ENCODE measurements around the gene SMC1B.
"Not testable (repeated sequence)": the region's sequence is repeated elsewhere in the genome, so short reads cannot be mapped to it uniquely, and the experiment has no call there.

Gene SMC1B

GRCh38 chr22:45344334-45344733 lies 69.1 kb downstream of the SMC1B start:
- DNase-seq: no peak

GRCh38 chr22:45343143-45343542 lies 70.3 kb downstream of the SMC1B start:
- no peak for DNase-seq

DNA sequence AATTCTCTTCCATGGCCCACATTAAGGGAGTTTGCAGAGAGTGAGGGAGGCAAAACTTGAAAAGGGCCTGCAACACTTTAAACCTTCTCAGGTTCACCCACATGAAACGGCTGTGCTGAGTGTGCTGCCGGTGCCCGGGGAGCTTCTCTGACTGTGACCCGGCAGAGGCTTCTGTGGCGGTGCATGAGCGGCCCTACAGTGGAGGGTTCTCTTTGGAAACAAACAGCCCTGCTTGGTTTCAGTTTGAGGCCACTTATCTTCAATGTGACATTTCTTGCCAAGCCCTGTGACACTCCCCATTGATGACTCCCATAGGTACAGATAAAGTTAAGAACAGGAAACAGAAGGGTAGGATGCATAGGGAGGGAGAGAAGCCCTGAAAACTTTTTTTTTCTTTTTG lies 71.9 kb downstream of the SMC1B start:
- DNase-seq: no peak

DNA sequence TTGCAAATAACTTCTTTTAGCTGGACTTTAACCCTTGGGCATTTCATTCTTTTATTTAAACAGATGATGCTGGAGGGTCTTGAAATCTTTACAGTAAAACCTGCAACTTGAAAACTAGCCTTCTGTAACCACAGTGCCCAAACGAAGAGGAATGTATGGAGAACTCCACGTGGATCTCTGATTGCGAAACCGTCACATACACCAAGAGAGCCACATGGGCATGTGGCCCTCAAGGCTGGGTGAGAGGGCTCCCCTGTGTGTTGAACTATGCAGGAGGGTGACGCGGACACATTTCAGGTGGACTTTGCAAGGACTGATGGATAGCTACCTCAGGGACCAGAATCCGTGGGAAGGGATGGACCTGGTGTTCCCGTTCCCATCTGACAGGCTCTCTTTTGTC lies 73.1 kb downstream of the SMC1B start:
- DNase-seq: no peak

- no peak for DNase-seq
These were observed 74.6 kb downstream of the SMC1B start for GRCh38 chr22:45338795-45339194.

DNA sequence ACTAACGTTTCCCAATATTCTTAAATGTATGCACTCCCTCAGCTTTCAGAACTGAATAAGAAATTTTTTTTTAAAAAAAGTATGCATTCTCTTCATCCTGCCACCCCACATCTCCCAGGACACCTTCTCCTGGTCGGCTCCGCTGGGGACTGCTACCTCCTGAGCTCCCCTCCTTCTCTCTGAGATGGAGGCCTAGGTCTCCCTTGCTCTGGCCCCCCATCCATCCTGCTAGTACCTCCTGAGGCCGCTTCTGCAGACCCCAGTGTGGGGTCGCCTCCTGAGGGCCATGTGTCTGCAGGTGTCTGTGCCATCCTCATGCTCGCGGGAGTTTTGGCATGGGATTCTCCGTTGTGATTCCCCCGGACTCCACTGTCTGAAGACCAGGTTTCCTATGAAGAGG lies 75.9 kb downstream of the SMC1B start:
- no peak for DNase-seq

- DNase-seq: no peak
These were observed 76.4 kb downstream of the SMC1B start for GRCh38 chr22:45336971-45337431.

DNA sequence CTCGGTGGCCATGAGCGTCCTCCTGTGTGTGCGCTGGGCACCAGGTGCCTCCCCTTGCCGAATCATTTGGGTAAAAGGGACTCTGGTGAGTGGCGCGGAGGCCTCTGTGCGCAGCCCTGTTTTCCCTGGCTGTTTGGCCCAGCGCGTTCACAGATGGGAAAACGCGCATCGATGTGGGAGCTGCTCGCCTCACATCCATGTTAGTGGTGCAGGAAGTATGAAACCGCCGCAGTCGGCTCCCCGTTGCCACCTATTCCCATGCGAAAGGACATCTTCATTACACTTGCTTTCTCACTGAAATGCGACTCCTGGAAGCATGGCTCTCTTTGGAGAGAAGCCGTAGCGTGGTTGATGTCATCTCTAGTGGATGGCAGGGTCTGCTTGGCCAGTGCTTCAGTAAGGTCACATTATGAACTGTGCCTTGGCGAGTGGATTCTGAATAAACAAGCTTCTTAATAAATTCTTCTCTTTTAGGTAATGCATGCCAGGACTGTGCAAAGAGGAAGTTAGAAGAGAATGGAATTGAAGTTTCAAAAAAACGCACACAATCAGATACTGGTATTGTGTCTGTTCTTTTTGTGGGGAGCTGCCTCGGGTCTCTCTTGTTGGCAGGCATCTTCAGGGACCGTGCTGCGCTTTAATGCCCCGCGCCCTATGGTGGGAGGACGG lies 77.4 kb downstream of the SMC1B start:
- no peak for DNase-seq

GRCh38 chr22:45335021-45335818 lies 78.2 kb downstream of the SMC1B start:
- DNase-seq: no peak

DNA sequence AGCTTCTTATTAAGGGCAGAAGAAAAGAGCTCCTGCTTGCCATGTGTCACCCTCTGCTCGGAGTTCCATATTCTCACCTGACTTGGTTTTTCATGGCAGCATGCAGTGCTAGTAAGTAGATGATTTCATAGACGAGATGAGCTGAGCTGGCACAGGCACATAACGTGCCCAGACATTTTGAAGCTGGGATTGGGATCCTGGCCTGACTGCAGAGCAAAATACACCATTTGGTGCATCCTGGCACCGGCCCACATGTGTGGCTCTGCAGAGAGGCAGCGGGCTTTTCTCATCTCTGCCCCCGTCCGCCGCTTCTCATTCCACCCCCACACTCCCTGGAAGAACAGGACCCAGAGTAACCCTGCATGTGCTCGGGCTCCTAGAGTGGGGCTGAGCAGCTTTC lies 78.9 kb downstream of the SMC1B start:
- DNase-seq: no peak

GRCh38 chr22:45334068-45334467 lies 79.3 kb downstream of the SMC1B start:
- DNase-seq: no peak

DNA sequence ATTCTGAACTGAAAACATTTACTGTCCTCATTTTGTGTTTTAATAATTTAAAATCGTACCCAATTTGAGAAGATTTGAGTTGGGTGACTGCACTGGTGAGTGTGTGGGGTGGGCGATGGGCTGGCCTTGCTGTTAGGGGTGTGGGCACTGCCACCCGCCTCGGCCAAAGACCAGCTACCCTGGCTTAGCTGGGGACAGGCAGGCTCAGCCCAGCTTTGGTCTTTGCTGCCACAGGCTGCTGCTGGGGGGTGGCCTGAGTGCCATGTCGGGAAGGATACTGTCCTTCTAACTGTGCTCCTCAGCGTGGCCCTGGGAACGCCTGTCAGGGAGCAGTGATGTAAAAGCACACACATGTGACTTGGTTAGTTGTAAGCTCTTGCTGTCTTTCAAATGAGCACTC lies 81.4 kb downstream of the SMC1B start:
- DNase-seq: no peak

GRCh38 chr22:45331486-45331885 lies 81.9 kb downstream of the SMC1B start:
- DNase-seq: no peak

DNA sequence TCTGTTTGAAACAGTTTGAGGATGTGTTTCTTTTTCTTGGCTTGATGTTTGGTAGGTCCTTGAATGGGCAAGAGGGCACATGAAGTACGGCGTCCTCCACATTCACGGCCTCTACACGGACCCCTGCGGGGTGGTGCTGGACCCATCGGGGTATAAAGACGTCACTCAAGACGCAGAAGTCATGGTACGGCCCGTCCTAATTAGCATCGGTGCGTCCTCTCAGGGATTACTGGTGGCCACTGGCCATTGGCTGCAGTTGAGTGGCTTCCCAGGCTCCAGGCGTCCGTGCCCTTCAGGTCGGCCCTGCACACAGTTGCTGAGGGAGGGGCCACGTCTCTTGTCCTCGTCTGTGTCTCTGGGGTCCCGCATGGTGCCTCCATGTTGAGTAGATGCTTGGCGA lies 82.9 kb downstream of the SMC1B start:
- DNase-seq: no peak

GRCh38 chr22:45329530-45329936 lies 83.9 kb downstream of the SMC1B start:
- DNase-seq: no peak

- no peak for DNase-seq
These were observed 84.4 kb downstream of the SMC1B start for GRCh38 chr22:45328822-45329529.

GRCh38 chr22:45328261-45328660 lies 85.1 kb downstream of the SMC1B start:
- not testable (repeated sequence) for DNase-seq

DNA sequence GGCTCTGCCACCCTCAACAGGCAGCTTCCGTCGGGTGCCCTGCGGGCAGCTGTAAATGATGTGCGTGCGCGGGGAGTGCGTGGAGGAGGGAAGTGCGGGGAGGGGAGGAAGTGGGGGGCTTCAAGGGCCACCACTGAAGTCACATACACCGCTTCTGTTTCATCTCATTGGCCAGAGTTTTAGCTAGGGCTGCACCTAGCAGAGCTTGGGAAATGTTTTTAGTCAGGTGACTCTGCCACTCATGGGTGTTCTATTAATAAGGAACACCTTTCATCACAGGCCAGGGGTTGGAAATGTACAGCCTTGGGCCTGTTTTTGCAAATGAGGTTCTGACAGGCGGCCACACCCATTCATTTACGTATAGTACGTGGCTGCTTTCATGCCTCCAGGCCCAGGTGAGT lies 89.1 kb downstream of the SMC1B start:
- DNase-seq: no peak

GRCh38 chr22:45323695-45324094 lies 89.7 kb downstream of the SMC1B start:
- DNase-seq: no peak

GRCh38 chr22:45322873-45323525 lies 90.4 kb downstream of the SMC1B start:
- DNase-seq: no peak

DNA sequence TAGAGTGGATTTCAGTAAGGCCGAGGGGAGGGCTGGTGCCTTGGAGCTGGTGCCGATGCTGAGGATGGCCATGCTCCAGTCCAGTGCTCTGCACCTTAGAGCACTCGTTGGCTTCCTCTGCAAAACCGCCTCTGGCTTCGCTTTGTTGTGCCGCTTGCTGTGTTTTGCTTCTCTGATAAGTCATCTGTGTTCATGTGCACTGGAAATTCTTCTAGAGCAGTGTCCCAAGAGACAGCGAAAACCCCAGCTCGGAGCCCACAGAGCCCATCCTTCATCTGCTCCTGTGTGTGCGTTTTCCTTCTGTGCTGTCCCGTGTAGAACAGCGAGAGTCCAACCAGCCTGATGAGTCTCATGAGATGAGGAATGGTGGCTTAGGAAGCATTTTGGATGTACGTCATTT lies 91.6 kb downstream of the SMC1B start:
- DNase-seq: no peak

DNA sequence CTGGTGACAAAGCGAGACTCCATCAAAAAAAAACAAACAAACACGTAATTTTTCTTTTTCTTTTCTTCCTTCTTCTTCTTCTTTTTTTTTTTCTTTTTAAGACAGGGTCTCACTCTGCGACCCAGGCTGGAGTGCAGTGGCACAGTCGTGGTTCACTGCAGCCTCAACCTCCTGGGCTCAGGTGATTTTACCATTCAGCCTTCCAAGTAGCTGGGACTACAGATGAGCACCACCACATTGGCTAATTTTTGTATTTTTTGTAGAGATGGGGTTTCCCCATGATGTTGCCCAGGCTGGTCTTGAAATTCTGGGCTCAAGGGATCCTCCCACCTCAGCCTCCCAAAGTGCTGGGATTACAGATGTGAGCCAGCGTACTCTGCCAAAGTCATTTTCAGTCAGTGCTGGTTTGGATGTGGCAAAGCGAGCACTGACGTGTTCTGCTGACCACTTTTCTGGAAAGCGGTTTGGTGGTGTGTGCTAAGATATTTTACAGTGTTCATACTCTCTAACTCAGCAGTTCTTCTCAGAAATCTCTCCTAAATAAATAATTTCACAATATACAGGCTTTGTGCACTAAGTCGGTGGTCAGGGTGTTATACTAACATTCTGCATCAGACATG lies 92.9 kb downstream of the SMC1B start:
- no peak for DNase-seq

DNA sequence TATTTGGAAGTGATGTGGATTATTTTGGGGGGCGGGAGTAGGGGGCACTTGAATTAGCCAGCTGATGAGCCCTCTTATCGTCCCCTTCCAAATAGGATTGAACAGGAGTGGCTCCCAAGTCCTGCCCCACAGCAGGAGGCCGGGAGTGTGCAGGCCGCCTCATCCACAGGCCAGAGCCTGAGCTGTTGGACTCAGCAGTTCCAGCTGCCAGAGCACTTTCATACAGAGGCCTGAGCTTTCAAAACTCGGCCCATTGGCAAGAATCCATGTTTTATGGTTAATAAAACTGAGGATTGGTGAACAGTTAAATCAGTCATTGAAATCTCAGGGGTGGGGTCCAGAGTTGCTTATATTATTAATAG lies 94.1 kb downstream of the SMC1B start:
- no peak for DNase-seq
